Astrocyte (in vitro differentiated cells and primary cell): ENCODE data around the gene PAIP2B.

Experiments
- EZH2 ChIP-seq: IDR thresholded peaks from 2 replicates; pipeline ENCODE4 v1.6.1; 2012; ENCODE audit warnings: mild to moderate bottlenecking, low read length, inconsistent platforms; ENCODE audit not compliant: insufficient read depth
- TF ChIP-seq, protein P1 (sequence below): IDR thresholded peaks from 2 replicates; pipeline ENCODE4 v1.5.1; 2011; ENCODE audit warnings: low read depth, mild to moderate bottlenecking, inconsistent platforms, low read length, moderate library complexity; ENCODE audit not compliant: insufficient read depth

DNA sequence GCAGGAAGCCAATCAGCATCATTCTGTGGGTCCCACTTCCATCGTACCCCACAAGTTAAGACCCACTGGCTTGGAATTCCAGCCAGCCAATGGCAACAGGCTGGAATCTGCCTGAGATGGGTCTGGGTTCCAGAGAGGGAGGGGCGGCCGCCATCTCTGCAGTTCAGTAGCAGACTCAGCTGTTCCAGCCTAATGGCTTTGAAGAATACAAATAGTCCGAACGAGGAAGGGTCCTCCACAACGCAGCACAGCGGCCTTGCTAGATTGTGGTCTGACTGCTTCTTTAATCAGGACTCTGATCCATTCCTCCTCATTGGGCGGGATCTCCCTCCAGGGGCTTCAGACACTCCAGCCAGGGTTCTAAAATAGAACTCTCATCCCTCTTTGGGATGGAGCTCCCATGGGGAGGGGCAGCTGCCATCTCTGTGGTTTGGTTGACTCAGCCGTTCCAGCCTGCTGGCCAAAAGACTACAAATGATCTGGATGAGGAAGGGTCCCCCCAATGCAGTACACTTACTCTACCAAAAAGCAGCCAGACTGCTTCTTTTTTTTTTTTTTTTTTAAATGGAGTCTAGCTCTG lies 42.7 kb upstream of the PAIP2B start:
- TF ChIP-seq, protein P1, sequence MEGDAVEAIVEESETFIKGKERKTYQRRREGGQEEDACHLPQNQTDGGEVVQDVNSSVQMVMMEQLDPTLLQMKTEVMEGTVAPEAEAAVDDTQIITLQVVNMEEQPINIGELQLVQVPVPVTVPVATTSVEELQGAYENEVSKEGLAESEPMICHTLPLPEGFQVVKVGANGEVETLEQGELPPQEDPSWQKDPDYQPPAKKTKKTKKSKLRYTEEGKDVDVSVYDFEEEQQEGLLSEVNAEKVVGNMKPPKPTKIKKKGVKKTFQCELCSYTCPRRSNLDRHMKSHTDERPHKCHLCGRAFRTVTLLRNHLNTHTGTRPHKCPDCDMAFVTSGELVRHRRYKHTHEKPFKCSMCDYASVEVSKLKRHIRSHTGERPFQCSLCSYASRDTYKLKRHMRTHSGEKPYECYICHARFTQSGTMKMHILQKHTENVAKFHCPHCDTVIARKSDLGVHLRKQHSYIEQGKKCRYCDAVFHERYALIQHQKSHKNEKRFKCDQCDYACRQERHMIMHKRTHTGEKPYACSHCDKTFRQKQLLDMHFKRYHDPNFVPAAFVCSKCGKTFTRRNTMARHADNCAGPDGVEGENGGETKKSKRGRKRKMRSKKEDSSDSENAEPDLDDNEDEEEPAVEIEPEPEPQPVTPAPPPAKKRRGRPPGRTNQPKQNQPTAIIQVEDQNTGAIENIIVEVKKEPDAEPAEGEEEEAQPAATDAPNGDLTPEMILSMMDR = no peak
- no peak for TF ChIP-seq EZH2
